Measurements from ENCODE around the gene ORM2. TPM values are rescaled to one million over a fixed set of nuclear protein-coding genes. Genes with fewer than 3 reads are reported as not detected.

Gene ORM2
- total and polyA plus RNA-seq, 8 donors, result 0.46 to 29.9 (median 1.7) TPM

GRCh38 chr9:114334490-114334889 lies 4.8 kb downstream of the ORM2 start:
- Histone ChIP-seq H3K4me1 (peaks cover 0 to 5% of the 10 kb centered on the region in 2 donors), H3K9me3 (no peaks in the 10 kb centered on the region), H3K4me3 (no peak overlapping the region), H3K27me3 (no peaks in the 10 kb centered on the region), H3K36me3 (peaks cover 0 to 52% of the 10 kb centered on the region in 2 donors), H3K27ac (no peak overlapping the region)
- TF ChIP-seq CTCF (IDR thresholded peaks at IDR 0.05), result no peak
- intact Hi-C loops (cut with DNase I), result no loop called here
- ATAC-seq (no peak), DNase-seq (no peak)

DNA sequence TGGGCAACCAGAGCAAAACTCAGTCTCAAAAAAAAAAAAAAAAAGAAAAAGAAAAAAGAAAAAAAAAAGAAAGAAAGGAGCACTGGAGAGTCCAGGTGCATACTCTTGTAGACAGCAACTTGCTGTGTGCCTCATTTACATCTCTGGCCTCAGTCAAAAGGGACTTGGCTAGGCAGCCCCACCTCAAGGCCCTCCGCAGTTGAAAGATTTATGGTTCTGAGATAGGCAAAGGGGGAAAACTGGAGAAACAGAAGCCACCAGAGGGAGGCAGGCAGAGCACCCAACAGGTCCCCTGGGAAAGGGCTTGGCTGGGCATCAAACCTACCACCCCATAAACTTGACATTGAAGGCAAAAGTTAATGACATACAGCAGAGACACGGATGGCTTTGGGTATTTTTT lies 6.1 kb downstream of the ORM2 start:
- peaks cover 0 to 65% of the 10 kb centered on the region in 2 donors for H3K36me3 ChIP-seq
- intact Hi-C loops (cut with DNase I), result no loop called here
- H3K27me3 ChIP-seq, result no peaks in the 10 kb centered on the region
- no peak overlapping the region for H3K4me3 ChIP-seq
- H3K27ac ChIP-seq, result no peak overlapping the region
- no peak for TF ChIP-seq CTCF (IDR thresholded peaks at IDR 0.05)
- peaks cover 0 to 16% of the 10 kb centered on the region in 2 donors for H3K4me1 ChIP-seq
- no peak for ATAC-seq
- no peaks in the 10 kb centered on the region for H3K9me3 ChIP-seq
- DNase-seq, result no peak

- Histone ChIP-seq H3K9me3 (no peaks in the 10 kb centered on the region), H3K4me3 (no peak overlapping the region), H3K27ac (no peak overlapping the region), H3K36me3 (peaks cover 0 to 69% of the 10 kb centered on the region in 2 donors), H3K4me1 (peaks cover 0 to 19% of the 10 kb centered on the region in 2 donors), H3K27me3 (no peaks in the 10 kb centered on the region)
- intact Hi-C loops (cut with DNase I), result no loop called here
- no peak for TF ChIP-seq CTCF (IDR thresholded peaks at IDR 0.05)
- DNase-seq (no peak), ATAC-seq (no peak)
Observed at GRCh38 chr9:114336157-114336556, 6.5 kb downstream of the ORM2 start.

DNA sequence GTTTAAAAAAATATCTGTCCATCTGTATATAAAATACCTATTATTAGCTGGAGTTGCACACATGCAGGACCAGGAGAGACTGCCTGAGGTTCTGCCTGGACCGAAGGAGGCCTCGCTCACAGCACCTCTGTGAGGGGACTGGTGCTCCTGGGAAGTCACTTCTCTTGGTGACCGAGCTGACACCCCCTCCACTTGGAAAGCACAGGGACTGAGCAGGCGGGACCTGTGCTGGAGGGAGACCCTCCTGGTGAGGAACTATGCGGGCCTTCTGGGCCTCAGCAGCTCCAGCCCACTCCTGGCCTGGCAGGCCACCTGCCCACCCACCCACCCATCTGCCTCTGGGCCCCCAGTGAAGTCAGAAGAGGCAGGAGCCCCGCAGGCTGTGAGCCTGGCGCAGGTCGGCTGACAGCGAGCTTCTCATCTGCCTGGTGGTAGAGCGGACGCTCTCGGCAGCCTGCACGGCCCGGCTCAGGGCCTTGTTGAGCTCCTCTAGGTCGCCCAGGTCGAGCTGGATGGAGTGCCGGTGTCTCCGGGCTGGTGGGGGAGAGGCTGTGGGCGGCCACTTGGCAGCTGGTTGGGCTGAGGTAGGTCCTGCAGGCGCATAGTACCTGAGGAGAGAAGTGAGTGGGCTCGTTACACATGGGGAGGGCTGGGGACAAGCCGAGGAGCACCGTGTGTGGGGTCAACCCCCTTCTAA lies 7.2 kb downstream of the ORM2 start:
- no peak overlapping the region for H3K4me3 ChIP-seq
- ATAC-seq, result no peak
- intact Hi-C loops (cut with DNase I), result no loop called here
- no peaks in the 10 kb centered on the region for H3K9me3 ChIP-seq
- H3K4me1 ChIP-seq, result peaks cover 0 to 19% of the 10 kb centered on the region in 2 donors
- no peak for DNase-seq
- TF ChIP-seq CTCF (IDR thresholded peaks at IDR 0.05), result no peak
- no peak overlapping the region for H3K27ac ChIP-seq
- H3K36me3 ChIP-seq, result peaks cover 0 to 76% of the 10 kb centered on the region in 2 donors
- H3K27me3 ChIP-seq, result no peaks in the 10 kb centered on the region

DNA sequence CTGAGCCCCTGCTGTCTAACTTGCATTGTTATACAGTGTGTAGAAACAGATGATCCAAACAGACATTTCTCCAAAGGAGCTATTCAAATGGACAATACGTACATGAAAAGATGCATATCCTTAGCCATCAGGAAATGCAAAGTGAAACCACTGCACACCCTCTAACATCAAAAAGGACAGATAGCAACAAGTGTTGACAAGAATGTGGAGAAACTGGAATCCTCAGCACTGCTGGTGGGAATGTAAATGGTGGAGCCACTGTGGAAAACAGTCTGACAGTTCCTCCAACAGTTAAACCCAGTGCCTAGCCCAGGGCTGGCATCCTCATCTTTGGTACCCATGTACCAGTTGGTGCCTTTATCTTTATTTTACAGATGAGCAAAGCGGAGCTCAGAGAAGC lies 8.5 kb downstream of the ORM2 start:
- Histone ChIP-seq H3K4me3 (no peak overlapping the region), H3K27me3 (no peaks in the 10 kb centered on the region), H3K9me3 (no peaks in the 10 kb centered on the region), H3K4me1 (peaks cover 0 to 19% of the 10 kb centered on the region in 2 donors), H3K27ac (no peak overlapping the region), H3K36me3 (peaks cover 0 to 89% of the 10 kb centered on the region in 2 donors)
- no peak for TF ChIP-seq CTCF (IDR thresholded peaks at IDR 0.05)
- ATAC-seq (no peak), DNase-seq (no peak)
- intact Hi-C loops (cut with DNase I), result no loop called here
